PFSK-1 (cell line): ENCODE results near the gene COQ10B.

Source experiments
- FOXP2 ChIP-seq: optimal IDR thresholded peaks from 2 replicates; pipeline ENCODE3; 2011; ENCODE audit warnings: borderline replicate concordance, control low read depth, inconsistent platforms; ENCODE audit not compliant: insufficient read depth; ENCODE audit errors: extremely low read length, extremely low read depth
- POLR2AphosphoS5 ChIP-seq: IDR thresholded peaks from 2 replicates; pipeline ENCODE4 v1.6.1; 2012; ENCODE audit warnings: low read depth, mild to moderate bottlenecking, control low read depth, low read length, moderate library complexity
- REST ChIP-seq, 2 experiments: IDR thresholded peaks; 2 replicates each; pipeline versions ENCODE4 v1.6.1 to v1.8.0; 2011 to 2012; ENCODE audit warnings: low read depth in 2 of 2, low read length in 2 of 2, control low read depth in 1 of 2, inconsistent platforms in 1 of 2, mild to moderate bottlenecking in 1 of 2, moderate library complexity in 1 of 2; ENCODE audit not compliant: insufficient read depth in 1 of 2
- SIN3A ChIP-seq: IDR thresholded peaks from 2 replicates; pipeline ENCODE4 v1.6.1; 2012; ENCODE audit warnings: mild to moderate bottlenecking, low read length, moderate library complexity, borderline replicate concordance; ENCODE audit not compliant: insufficient read depth
- TAF1 ChIP-seq: IDR thresholded peaks from 2 replicates; pipeline ENCODE4 v1.6.1; 2012; ENCODE audit warnings: low read length, control low read depth, borderline replicate concordance; ENCODE audit not compliant: insufficient read depth

The COQ10B gene

GRCh38 chr2:197496695-197497094 is 43.3 kb downstream of the COQ10B start:
- TF ChIP-seq SIN3A, result no peak

- TF ChIP-seq TAF1 (no peak), SIN3A (no peak), REST (IDR thresholded peaks at IDR 0.05; ENCODE audit: insufficient read depth in 1 of 2, low read depth in 2 of 2, low read length in 2 of 2) (no peak), FOXP2 (no peak), POLR2AphosphoS5 (no peak)
These were observed 44.0 kb downstream of the COQ10B start for GRCh38 chr2:197497326-197497725.

GRCh38 chr2:197498235-197498936 is 45.0 kb downstream of the COQ10B start:
- no peak for TF ChIP-seq REST (IDR thresholded peaks at IDR 0.05; ENCODE audit: insufficient read depth in 1 of 2, low read depth in 2 of 2, low read length in 2 of 2)
- 0 out of 2 replicates have a peak, but pooled peaks have one; percentile 17 for TF ChIP-seq TAF1
- TF ChIP-seq SIN3A, result no peak

- no peak for TF ChIP-seq POLR2AphosphoS5
- TF ChIP-seq REST (IDR thresholded peaks at IDR 0.05; ENCODE audit: insufficient read depth in 1 of 2, low read depth in 2 of 2, low read length in 2 of 2), result no peak
- TF ChIP-seq SIN3A, result no peak
- no peak for TF ChIP-seq FOXP2
- no peak for TF ChIP-seq TAF1
These were observed 45.7 kb downstream of the COQ10B start for GRCh38 chr2:197498937-197499593.

- TF ChIP-seq SIN3A (peak; percentile 79; the same call in 1 of the 2 replicates), TAF1 (peak; percentile 91), FOXP2 (peak; percentile 85), POLR2AphosphoS5 (peak; percentile 84), REST (IDR thresholded peaks at IDR 0.05; ENCODE audit: insufficient read depth in 1 of 2, low read depth in 2 of 2, low read length in 2 of 2) (peak in 1 of 2 experiments; percentile 48; a peak in 1 of 4 replicates)
These were observed 46.5 kb downstream of the COQ10B start, which contains the start of the genes HSPD1 and HSPE1 for GRCh38 chr2:197499594-197500502. TSS of gene HSPD1 (minus strand) at chr2:197499840. CDS start at chr2:197498848, 992 bp downstream. TSS of gene HSPE1 (plus strand) at chr2:197500379. CDS start at chr2:197500437, 58 bp downstream.
